CD14-positive monocyte (primary cell): ENCODE results near the gene ADK. TPM values are rescaled to one million over a fixed set of nuclear protein-coding genes. Genes with fewer than 3 reads are reported as not detected.

Experiments used
- DNase-seq, 3 donors: peaks; one replicate each; pipeline ENCODE4 v3.0.0-alpha.2; 2011 to 2022
- H2AFZ ChIP-seq: 2 replicates; pipeline ENCODE4 v1.6.0; 2012; ENCODE audit warnings: mild to moderate bottlenecking, low read depth, low read length, inconsistent platforms; ENCODE audit not compliant: insufficient read depth, poor library complexity, severe bottlenecking
- H3K27ac ChIP-seq, 2 donors: 1 replicate in 1 of 2; 2 replicates in 1 of 2; pipeline ENCODE4 v1.5.1; 2012 to 2013; ENCODE audit warnings: low read length in 2 of 2, control low read depth in 1 of 2, inconsistent platforms in 1 of 2, low read depth in 1 of 2, mild to moderate bottlenecking in 1 of 2
- H3K27me3 ChIP-seq, 2 donors: one replicate each; pipeline versions ENCODE4 v1.6.0 to v1.6.1; 2011 to 2013; ENCODE audit warnings: low read length in 2 of 2; ENCODE audit not compliant: control insufficient read depth in 2 of 2, insufficient read depth in 2 of 2
- H3K36me3 ChIP-seq, 2 donors: replicated peaks in 1 of 2; 1 replicate in 1 of 2; 2 replicates in 1 of 2; pipeline versions ENCODE4 v1.5.1 to v1.6.1; 2012 to 2013; ENCODE audit warnings: low read length in 2 of 2, control low read depth in 1 of 2, inconsistent platforms in 1 of 2, mild to moderate bottlenecking in 1 of 2; ENCODE audit not compliant: insufficient read depth in 2 of 2, control insufficient read depth in 1 of 2
- H3K4me1 ChIP-seq, 2 donors: 1 replicate in 1 of 2; 2 replicates in 1 of 2; pipeline versions ENCODE4 v1.5.1 to v1.6.1; 2012 to 2013; ENCODE audit warnings: low read length in 2 of 2, control low read depth in 1 of 2, inconsistent platforms in 1 of 2, mild to moderate bottlenecking in 1 of 2, moderate library complexity in 1 of 2; ENCODE audit not compliant: insufficient read depth in 2 of 2, control insufficient read depth in 1 of 2
- H3K4me2 ChIP-seq: replicated peaks from 2 replicates; pipeline ENCODE3; 2012; ENCODE audit warnings: low read length, moderate library complexity, mild to moderate bottlenecking; ENCODE audit not compliant: poor library complexity, severe bottlenecking; ENCODE audit errors: extremely low read depth
- H3K4me3 ChIP-seq, 3 experiments: fragments of 200-600 bp in 1 of 3; sonication (generic) in 1 of 3; replicated peaks in 1 of 3; 1 replicate in 2 of 3; 2 replicates in 1 of 3; pipeline ENCODE4 v1.5.1; 2011 to 2013; ENCODE audit warnings: low read length in 3 of 3, mild to moderate bottlenecking in 3 of 3, control low read depth in 2 of 3, low read depth in 2 of 3, inconsistent platforms in 1 of 3, moderate library complexity in 1 of 3
- H3K79me2 ChIP-seq: 2 replicates; pipeline ENCODE4 v1.6.0; 2012; ENCODE audit warnings: mild to moderate bottlenecking, control low read depth, inconsistent platforms, low read length, moderate library complexity; ENCODE audit not compliant: insufficient read depth
- H3K9ac ChIP-seq: 2 replicates; pipeline ENCODE4 v1.6.0; 2017; ENCODE audit warnings: low read length, mild to moderate bottlenecking; ENCODE audit not compliant: insufficient read depth, poor library complexity, severe bottlenecking
- H3K9me3 ChIP-seq, 2 donors: replicated peaks in 1 of 2; 1 replicate in 1 of 2; 2 replicates in 1 of 2; pipeline versions ENCODE4 v1.5.1 to v1.6.1; 2012 to 2013; ENCODE audit warnings: low read length in 2 of 2, control low read depth in 1 of 2; ENCODE audit not compliant: control insufficient read depth in 1 of 2, insufficient read depth in 1 of 2
- H4K20me1 ChIP-seq: 2 replicates; pipeline ENCODE4 v1.6.0; 2012; ENCODE audit warnings: mild to moderate bottlenecking, low read length, control low read depth, moderate library complexity; ENCODE audit not compliant: insufficient read depth
- H3K27ac Mint-ChIP-seq, 7 donors: one replicate each; pipeline ENCODE4 v1.8.0; 2020; ENCODE audit warnings: mild to moderate bottlenecking in 7 of 7, mixed read lengths in 7 of 7, moderate library complexity in 6 of 7, inconsistent platforms in 2 of 7
- H3K27me3 Mint-ChIP-seq, 3 donors: one replicate each; pipeline ENCODE4 v1.8.0; 2021 to 2022; ENCODE audit warnings: low read depth in 3 of 3, mild to moderate bottlenecking in 3 of 3, mixed read lengths in 3 of 3, moderate library complexity in 3 of 3, inconsistent platforms in 1 of 3
- H3K36me3 Mint-ChIP-seq, 2 donors: one replicate each; pipeline ENCODE4 v1.8.0; 2020; ENCODE audit warnings: mixed read lengths in 2 of 2, inconsistent platforms in 1 of 2, mild to moderate bottlenecking in 1 of 2
- H3K4me1 Mint-ChIP-seq: one replicate; pipeline ENCODE4 v1.8.0; 2020; ENCODE audit warnings: mild to moderate bottlenecking, mixed read lengths
- H3K4me3 Mint-ChIP-seq, 2 donors: one replicate each; pipeline ENCODE4 v1.8.0; 2020; ENCODE audit warnings: mild to moderate bottlenecking in 2 of 2, mixed read lengths in 2 of 2, moderate library complexity in 1 of 2
- H3K9me3 Mint-ChIP-seq, 7 donors: one replicate each; pipeline ENCODE4 v1.8.0; 2020 to 2022; ENCODE audit warnings: mixed read lengths in 7 of 7, mild to moderate bottlenecking in 6 of 7, moderate library complexity in 6 of 7, inconsistent platforms in 2 of 7
- CTCF ChIP-seq: fragments of 200-600 bp; IDR thresholded peaks from one replicate; pipeline ENCODE4 v1.8.0; 2022; ENCODE audit warnings: antibody characterized with exemption, mild to moderate bottlenecking
- WGBS: methylation state at CpG from one replicate; pipeline ENCODE4 v1.1.5; 2013; ENCODE audit warnings: missing lambda C conversion rate; ENCODE audit not compliant: insufficient coverage; 5-methylcytosine and 5-hydroxymethylcytosine counted together
- intact Hi-C, 2 donors: fragments of 100-400 bp; cut with micrococcal nuclease; formaldehyde crosslinking; loops; one replicate each; pipeline versions ENCODE4 v1.15.0 to v1.15.1; 2023
- polyA plus RNA-seq, 3 donors: library from polyadenylated mRNA; depleted of rRNA in 1 of 3; unstranded in 2 of 3; stranded (reverse) in 1 of 3; fragments of 300-500 nt in 2 of 3; fragments of >200 nt in 1 of 3; fragmentation: Illumina TruSeq in 2 of 3; gene quantifications; 1 replicate in 2 of 3; 2 replicates in 1 of 3; pipeline ENCODE4 v1.2.3, GENCODE V29; 2012 to 2021

Gene ADK
- polyA plus RNA-seq, 3 donors = 6.4 to 38.2 (median 35.7) TPM

- no peak overlapping the region for H3K9ac ChIP-seq
- no peaks in the 10 kb centered on the region for H3K27me3 ChIP-seq
- H3K27ac ChIP-seq = peak overlapping the region in 1 of 2 donors; percentile 47
- H3K27ac Mint-ChIP-seq = peak overlapping the region in 3 of 7 donors; percentile 55 to 62 (median 57)
- no peak overlapping the region for H2AFZ ChIP-seq
- no peak overlapping the region for H3K4me3 Mint-ChIP-seq
- no peak overlapping the region for H3K4me2 ChIP-seq
- peaks cover 13 to 19% of the 10 kb centered on the region in 2 donors for H3K4me1 ChIP-seq
- peaks cover 5% of the 10 kb centered on the region for H4K20me1 ChIP-seq
- intact Hi-C loops = no loop called here
- no peaks in the 10 kb centered on the region for H3K27me3 Mint-ChIP-seq
- H3K9me3 ChIP-seq = no peaks in the 10 kb centered on the region
- peak; percentile 23 to 57 (median 44) for DNase-seq
- H3K4me1 Mint-ChIP-seq = peaks cover 18% of the 10 kb centered on the region
- no peaks in the 10 kb centered on the region for H3K9me3 Mint-ChIP-seq
- no peaks in the 10 kb centered on the region for H3K36me3 ChIP-seq
- no peaks in the 10 kb centered on the region for H3K79me2 ChIP-seq
- no peak overlapping the region for H3K4me3 ChIP-seq
- H3K36me3 Mint-ChIP-seq = peaks cover 1 to 2% of the 10 kb centered on the region in 2 donors
- no peak for TF ChIP-seq CTCF
Measured at GRCh38 chr10:74255214-74255613, 104.2 kb downstream of the ADK start.

- H4K20me1 ChIP-seq = peaks cover 5% of the 10 kb centered on the region
- H3K27me3 ChIP-seq = no peaks in the 10 kb centered on the region
- H3K4me1 ChIP-seq = peaks cover 13 to 19% of the 10 kb centered on the region in 2 donors
- no peak overlapping the region for H2AFZ ChIP-seq
- H3K9me3 ChIP-seq = no peaks in the 10 kb centered on the region
- Mint-ChIP-seq H3K4me1 (peaks cover 18% of the 10 kb centered on the region), H3K36me3 (peaks cover 1 to 7% of the 10 kb centered on the region in 2 donors), H3K4me3 (peak overlapping the region in 1 of 2 donors; percentile 6), H3K27me3 (no peaks in the 10 kb centered on the region), H3K27ac (peak overlapping the region; percentile 6 to 77 (median 33)), H3K9me3 (no peaks in the 10 kb centered on the region)
- H3K4me3 ChIP-seq = no peak overlapping the region
- H3K36me3 ChIP-seq = no peaks in the 10 kb centered on the region
- H3K79me2 ChIP-seq = no peaks in the 10 kb centered on the region
- H3K9ac ChIP-seq = no peak overlapping the region
- no peak for TF ChIP-seq CTCF
- DNase-seq = peak; percentile 21 to 44 (median 39)
- 21% methylated on average over 4 of the region's 4 CpGs for WGBS
- intact Hi-C loops = no loop called here
- peak overlapping the region in 1 of 2 donors; percentile 47 for H3K27ac ChIP-seq
- H3K4me2 ChIP-seq = no peak overlapping the region
Measured at GRCh38 chr10:74255888-74256357, 104.9 kb downstream of the ADK start.
